Stimulated activated CD4-positive, alpha-beta T cell treated with anti-CD3 and anti-CD28 coated beads, TNF-alpha, amount 100 ng/mL, for 24 hours (primary cell): ENCODE measurements around the gene CCDC85B.

ENCODE experiments used
- DNase-seq, 3 experiments: peaks; one replicate each; pipeline ENCODE4 v3.0.0-alpha.2; 2020; ENCODE audit warnings: low read depth in 3 of 3

The CCDC85B gene

DNA sequence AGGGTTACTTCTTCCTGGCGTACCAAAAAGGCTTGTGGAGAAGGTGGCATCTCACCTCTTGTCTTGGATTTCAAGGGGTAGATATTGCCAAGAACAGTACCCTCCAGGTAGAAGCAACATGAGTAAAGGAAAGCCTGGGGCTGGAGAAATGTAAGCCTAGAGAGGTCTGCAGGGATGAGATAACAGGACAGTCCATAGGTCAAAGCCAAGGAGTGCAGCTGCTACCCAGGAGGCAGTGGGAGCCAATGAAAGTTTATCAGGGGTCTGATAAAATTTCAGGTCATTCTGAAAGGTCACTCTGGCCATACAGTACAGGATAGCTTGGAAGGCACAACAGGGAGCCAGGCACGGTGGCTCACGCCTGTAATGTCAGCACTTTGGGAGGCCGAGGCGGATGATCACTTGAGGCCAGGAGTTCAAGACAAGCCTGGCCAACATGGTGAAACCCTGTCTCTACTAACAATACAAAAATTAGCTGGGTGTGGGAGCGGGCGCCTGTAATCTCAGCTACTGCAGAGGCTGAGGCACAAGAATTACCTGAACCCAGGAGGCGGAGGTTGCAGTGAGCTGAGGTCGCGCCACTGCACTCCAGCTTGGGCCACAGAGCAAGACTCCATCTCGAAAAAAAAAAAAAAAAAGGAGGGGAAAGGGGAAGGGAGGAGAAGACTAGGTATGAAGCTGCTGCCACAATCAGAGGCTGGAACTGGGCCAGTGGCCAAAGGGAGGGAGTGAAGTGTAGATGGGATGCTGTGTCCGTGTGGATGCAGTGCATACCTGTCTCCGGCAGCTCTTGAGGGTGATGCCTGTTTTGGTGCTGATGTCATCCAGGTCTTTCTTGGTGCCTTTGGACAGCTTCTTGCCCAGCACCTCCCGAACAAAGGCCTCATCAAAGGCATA lies 3.4 kb upstream of the CCDC85B start:
- DNase-seq, result no peak

DNA sequence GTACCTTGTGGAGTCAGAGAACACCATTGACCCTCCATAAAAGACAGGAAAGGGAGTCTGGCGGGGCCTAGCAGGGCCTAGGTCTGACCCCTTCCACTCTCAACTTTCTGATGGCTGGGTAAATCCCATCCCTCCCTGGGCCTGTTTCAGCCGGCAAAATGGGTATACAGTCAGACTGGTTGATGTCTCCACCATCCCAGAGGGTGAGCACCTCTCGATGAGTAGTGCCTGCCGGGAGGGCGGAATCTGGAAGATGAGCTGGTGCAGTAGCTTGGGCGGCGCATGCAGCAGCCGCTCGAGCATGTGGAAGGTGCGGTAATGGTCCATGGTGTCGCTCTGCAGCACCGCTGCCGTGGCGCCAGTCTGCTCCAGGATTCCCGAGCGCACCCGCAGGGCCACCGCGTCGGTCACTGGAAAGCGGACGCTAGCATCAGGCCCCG lies 2.7 kb upstream of the CCDC85B start:
- DNase-seq, result no peak

DNA sequence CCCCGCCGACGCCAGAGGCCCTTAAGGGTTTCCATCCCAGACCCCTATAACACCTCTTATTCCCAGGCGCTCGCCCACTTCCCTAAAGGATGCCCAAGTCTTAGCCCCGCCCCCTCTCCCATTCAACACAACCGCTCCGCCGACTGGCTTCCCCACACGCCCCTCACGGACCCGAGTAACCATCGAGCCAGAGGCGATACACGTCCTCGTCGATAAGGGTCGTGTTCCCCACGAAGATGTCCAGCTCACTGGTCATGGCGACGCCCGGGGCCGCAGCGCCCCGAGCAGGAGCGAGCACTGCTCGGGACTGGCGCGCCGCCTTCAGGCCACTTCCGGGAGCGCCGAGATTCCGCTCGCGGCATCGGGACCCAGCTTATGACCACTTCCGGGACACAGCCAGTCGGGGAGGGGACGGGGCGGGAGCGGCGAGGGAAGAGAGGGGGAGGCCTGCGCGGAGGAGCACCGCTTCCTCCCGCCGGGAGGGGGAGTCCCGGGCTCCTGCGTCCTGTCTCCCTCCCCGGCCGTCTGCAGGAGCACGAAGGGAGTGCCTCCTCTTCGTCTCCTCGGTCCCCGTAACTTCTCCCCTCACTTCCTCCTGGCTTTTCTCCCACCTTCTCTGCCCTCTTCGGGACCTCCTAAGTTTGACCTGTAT lies 2.2 kb upstream of the CCDC85B start, which contains the start of gene FIBP:
Gene FIBP (minus strand): TSS at position 309 of the 652 bp plus-strand sequence. CDS start 53 bp downstream, at position 256.
- peak; percentile 93 to 97 (median 94) for DNase-seq

DNA sequence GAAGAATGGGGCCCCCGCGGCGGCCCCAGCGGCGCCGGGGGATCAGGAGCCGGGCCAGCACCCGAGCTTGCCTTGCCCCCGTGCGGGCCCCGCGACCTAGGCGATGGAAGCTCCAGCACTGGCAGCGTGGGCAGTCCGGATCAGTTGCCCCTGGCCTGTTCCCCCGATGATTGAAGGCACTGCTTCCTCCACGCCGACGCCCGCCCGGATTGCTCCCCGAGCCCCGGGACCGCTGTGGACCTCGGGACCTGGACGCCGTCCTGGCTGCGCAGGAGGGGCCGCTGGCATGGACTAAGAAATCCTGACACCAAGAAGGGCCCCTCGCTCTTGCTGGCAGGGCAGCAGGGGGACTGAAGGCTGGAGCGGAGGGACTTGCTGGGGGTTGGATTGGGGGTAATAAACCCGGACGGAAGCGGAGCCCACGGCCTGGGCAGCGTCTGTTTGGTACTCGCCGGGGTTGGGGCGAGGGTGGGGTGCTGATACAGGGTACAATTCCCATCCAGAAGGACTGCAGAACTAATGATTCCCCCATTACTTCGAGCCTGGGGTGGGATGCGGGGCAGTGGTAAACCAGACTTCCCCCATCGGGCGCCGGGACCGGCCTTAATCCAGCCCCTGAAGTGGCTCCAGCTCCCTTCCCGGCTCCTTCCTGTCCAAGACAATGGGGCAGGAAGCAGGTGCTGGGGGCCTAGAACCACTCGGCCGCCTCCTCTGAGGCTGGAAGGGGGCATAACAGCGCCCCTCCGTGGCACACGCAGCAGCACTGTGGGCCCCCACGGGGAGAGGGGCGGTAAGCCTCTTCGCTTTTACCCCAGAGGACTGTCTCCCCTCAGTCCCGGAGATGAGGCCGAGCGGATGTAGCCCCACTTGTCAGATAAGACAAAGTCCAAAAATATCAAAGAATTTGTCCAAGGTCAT lies 1.0 kb downstream of the CCDC85B start:
- DNase-seq, result peak in 1 of 3 experiments; percentile 48

DNA sequence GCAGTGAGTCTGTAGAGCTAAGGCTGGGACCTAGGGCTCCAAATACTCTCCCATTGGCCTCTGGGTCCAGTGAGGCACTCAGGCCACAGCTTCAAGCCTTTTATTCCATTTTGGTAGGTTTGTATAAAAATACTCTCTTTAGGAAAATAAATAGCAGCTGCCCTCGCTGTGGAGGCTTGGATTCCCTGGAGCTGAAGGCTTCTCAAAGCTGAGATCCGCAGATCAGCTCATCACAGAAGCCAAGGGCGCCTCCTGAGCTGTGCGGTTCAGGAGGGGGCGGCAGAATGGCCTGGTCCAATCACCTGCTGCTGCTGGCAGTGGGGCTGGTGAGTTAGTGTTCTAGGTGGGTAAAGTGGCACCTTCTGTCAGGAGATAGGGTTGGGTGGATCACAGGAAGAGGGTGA lies 1.7 kb downstream of the CCDC85B start:
- DNase-seq, result peak in 1 of 3 experiments; percentile 45

DNA sequence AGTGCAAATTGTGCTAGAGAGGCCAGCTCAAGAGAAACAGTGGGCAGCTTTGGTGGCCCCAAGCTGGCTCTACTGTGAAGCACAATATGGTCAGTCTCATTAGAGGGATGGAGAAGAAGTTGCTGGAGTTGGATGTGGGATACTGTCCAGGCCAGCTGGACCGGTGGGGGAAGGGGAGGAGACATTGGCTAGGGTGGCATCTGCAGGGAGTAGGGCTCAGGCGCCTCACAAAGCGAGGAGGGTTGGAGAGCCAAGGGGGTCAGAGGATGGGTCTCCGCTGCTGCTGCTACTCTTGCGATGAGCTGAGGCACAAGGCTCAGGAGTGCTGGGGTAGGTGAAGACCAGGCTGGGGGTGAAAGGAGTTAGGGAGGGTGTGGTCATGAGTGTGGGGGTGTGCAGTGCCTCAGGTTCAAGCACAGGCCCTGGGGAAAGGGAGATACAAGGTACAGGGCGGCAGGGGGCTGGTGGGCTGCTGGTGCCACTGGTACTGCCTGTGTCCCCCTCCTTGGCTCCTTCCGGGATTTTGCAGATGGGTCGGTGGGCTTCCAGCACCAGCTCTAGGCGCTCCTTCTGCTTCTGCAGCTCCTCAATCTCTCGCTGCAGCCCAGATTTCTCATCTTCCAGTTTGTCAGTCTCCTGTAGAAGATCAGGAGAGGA lies 2.3 kb downstream of the CCDC85B start:
- no peak for DNase-seq

DNA sequence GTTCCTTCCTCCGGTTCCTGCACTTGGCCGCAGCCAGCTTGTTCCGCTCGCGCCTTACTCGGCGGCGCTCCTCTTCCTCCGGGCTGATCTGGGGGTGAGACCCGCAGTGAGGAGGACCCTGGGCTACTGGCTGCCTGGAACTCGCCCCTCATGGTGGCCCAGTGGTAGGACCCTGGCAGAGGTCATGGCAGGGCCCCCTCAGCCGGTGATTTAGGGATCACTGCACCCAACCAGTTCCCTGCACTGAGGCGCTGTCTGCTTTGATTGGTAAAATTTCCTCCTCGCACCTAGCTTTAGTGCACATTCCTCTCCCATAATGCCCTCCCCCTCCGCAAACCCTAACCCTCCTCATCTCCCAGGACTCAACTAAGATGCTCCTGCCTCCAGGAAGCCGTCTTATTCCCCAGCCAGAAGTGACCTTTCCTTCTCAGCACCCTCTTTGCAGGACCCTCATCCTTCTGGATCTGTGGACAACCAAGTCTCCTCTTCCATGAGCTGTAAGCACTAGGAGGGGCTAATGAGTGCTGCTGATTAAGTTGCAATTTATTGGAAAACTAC lies 3.6 kb downstream of the CCDC85B start:
- no peak for DNase-seq

DNA sequence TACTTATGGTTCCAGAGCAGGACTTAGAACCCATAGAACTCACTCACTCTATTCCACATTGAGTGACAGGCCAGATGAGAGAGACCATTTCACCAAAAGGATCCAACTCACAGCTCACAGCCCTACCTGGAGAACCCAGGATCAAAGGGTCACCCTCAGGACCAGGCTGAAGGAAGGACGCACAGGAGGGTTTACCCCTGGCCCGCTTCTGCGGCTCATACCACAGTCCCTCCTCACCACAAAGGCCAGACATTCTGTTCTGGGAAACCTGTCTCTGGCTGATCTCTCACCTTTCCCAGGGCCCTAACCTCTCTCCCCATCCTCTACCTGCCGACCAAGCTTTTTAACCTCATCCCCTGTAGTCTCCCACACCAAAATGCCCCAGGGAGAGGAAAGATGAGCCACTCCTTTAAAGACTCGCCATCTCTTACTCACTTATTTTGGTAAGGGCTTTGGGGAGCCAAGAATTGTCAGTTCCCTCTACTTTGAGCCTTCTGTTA lies 5.1 kb downstream of the CCDC85B start:
- no peak for DNase-seq

DNA sequence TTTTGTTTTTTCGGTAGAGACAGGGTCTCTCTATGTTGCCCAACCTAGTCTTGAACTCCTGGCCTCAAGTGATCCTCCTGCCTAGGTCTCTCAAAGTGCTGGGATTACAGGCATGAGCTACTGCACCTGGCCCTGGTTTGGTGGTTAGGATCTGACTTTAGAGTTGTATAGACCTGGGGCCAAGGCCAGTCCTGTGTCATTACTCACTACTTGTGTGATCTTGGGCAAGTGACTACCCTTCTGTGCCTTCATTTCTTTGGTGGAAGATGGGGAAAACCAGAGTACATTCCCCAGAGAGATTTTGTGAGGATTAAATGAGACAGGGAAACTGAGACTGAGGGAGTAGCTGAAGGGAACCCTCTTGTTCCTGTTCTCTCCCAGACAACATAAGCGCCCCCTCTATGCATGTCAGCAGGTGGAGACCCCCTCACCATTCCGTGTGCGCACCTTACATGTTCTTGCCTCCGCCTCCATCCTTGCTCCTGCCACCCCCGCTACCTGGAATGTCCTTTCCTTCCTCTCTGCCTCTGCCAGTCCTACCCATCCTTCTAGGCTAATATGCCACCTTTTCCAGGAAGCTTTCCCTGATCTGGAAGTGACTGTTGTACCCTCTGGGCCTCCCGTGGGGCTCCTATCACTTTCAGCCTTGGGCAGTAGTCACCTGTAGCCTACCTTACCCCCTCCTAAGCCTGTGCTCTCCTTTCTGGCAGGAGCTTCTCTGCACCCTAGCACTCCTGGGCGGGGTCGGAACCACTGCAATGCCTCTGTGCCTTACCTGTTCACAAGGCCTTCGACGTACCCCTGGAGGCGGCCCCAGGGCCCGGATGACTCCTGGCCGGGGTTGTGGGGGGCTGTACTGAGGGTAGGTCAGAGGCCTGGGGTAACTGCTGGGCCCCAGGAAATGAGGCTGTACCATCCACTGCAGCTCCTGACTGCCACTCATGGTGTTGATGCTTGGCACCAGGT lies 5.8 kb downstream of the CCDC85B start:
- DNase-seq, result no peak

DNA sequence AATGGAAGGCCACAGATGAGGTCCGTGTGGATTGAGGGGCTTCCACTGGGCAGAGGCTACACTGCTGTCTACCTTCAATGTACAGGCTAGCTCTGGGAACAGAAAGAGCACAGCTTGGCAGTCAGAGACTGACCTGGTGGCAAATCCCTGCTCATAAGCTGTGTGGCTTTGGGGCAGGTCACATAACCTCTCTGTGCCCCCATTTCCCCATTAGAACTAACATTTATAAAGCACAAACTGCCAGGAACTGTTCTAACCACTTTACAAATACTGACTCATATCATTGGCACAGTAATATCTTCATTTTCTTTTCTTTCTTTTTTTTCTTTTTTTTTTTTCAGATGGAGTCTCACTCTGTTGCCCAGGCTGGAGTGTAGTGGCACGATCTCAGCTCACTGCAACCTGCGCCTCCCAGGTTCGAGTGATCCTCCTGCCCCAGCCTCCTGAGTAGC lies 6.6 kb downstream of the CCDC85B start:
- DNase-seq, result no peak

DNA sequence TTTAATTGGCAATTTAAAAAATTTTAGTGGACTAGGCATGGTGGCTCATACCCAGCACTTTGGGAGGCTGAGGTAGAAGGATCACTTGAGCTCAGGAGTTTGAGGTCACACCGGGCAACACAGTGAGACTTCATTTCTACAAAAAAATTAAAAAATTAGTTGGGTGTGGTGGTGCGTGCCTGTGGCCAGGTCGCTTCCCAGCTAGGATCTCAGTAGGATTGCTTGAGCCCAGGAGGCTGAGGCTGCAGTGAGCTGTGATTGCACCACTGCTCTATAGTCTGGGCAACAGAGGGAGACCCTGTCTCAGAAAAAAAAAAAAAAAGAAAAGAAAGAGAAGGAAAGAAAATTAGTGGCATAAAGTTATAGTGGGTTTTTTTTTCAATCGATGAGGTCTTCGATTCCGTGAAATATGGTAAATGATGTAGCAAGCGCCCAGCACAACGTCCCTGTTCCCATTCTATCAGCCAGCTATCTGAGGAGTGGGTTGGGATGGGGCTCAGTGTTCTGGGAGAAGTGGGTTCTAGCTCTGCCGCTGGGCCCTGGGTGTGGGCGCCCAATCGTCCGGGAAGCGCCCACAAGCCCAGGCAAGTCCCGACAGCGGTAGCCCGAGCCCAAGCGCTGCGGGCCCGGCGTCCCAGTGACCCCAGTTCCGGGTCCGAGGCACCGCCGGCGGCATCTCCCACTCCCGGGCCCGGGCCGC lies 8.3 kb downstream of the CCDC85B start:
- no peak for DNase-seq

DNA sequence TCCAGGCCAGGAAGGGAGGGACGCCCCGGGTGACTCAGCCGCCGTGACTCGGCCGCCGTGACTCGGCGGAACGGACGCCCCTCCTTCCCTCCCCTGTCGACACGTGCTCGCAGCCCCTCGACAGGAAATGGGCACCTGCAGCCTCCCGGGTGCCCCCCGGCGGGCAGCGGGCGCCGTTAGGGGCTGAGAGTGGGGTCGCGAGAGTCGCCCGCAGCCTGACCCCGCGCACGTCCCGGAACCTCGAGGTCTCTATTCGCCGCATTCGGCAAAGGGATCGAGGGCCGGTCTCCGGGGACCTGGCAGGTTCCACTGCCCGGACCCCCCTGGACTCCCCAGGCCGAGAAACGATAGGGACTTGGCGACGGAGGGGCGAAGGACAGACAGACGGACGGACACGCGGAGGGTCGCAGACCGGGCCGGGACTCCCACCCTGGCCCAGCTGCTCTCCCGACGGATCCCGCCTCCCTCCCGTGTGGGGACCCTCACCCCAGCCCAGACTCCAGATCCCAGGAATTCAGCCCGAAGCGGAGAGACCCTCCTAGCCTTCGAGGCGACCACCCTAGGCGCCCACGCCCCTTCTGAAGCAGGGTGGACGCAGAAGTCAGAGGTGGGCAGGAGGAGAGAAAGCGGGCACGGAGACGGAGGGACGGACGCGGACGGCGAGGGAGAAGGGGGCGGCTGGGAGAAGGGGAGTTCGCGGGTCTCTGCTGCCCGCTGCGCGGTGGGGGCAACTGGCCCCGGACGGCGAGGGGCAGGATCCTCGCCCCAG lies 9.1 kb downstream of the CCDC85B start:
- DNase-seq, result peak; percentile 42 to 81 (median 57)

DNA sequence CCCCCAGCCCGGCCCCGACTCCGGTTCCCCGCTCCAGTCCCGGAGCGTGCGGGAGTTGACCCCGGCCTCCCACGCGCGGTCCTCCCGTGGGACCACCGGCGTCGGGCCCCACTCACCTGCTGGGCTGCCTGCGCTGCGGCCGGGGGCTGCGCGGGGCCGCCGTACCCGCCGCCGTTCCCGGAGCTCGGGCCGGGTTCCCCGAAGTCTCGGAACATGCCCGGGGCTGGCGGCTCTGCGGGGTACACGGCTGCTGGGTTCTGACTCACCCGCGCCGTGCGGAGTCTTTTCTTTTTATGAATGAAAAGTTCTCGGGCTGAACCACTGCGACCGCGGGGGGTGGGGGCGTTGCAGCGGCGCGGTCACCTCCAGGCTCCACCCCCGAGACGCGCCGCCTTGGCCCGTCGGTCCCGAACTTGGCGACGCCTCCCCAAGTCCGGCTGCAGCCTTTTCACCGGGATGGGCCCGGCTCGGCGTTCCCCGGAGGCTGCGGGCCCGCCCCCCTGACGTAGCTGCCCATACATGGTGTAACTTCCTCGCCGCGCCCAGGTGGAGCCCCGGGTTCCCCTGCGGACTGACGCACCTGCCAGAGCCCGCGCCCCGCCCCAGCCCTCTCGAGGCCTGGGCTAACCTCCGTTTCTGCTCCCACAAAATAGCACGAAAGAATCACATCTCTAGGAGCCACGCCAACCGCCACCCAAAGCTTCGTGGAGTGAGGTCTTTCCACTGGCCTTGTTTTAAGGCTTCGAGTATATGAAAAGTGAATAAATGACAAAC lies 9.8 kb downstream of the CCDC85B start, which contains the start of gene FOSL1:
Gene FOSL1 (minus strand): TSS at position 264 of the 774 bp plus-strand sequence. CDS start 49 bp downstream, at position 215.
- peak; percentile 87 to 97 (median 90) for DNase-seq

DNA sequence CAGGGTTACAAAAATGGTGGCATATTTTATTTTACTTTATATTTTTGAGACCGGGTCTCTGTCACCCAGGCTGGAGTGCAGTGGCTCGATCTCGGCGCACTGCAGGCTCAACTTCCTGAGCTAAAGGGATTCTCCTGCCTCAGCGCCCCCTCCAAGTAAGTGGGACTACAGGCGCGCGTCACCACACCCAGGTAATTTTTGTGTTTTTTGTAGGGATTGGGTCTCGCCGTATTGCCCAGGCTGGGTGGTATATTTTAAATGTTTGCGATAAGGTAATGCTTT lies 10.4 kb downstream of the CCDC85B start:
- DNase-seq, result no peak

DNA sequence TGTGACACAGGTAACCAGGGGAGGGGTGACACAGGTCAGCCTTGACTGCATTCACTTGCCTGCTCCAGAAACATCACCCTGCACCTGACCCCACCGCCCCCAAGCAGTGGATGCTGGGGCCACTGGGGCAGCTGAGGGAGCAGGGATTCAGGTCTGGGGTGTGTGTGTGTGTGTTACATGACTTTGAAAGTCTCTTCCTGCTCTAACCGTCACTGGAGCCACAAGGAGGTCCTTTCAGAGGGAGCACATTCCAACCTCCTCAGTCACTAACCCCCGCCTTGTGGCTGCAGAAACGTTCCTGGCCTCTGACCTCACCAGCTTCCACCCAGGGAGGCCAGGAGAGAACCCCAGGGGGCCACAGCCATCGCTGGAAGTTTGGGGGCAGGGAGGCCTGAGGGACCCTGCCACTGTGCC lies 12.6 kb downstream of the CCDC85B start:
- DNase-seq, result no peak

DNA sequence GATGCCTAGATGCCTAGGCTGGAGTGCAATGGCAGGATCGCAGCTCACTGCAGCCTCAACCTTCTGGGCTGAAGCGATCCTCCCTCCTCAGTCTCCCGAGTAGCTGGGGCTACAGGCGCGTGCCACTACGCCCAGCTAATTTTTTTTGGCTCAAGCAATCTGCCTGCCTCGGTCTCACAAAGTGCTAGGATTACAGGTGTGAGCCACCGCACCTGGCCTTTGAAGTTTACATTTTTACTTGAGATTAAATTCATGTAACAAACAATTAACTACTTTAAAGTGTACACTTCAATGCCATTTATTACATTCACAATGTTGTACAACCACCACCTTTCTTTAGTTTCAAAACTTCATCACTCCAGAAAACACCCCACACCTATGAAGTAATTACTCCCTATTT lies 13.2 kb downstream of the CCDC85B start:
- no peak for DNase-seq

DNA sequence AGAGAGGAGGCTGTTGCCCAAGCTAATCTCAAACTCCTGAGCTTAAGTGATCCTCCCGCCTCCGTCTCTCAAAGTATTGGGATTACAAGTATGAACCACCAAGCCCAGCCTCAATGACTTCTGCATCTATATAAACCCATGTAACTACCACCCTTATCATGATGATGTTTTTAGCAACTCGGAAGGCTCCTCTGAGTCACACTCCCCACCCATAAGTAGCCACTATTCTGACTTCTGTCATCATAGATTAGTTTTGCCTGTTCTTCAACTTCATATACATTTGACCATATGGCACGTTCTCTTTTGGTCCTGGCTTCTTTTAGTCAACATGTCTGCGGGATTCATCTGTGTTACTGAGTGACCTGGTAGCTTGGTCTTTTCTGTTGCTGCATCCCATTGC lies 16.1 kb downstream of the CCDC85B start:
- DNase-seq, result no peak
